K562 (cell line): ENCODE data around the gene MARK3. TPM values are rescaled to one million over a fixed set of nuclear protein-coding genes. Genes with fewer than 3 reads are reported as not detected.

ENCODE experiments used
- ATAC-seq: fragments of 200-7000 bp; cut with Tn5 transposase; 3 replicates; pipeline ENCODE4 v1.9.1; 2020; ENCODE audit warnings: moderate library complexity
- BruUV-seq: library from RNA; stranded (reverse); fragments of 400-500 nt; replicated peaks from 2 replicates; lab custom pipeline; 2021; lab: Mats Ljungman, UMichigan
- CTCF ChIA-PET: fragments of 300-600 bp; formaldehyde crosslinking; extraction: SDS; loops from one replicate; lab custom pipeline; 2021; ENCODE audit warnings: low intra/inter-chr PET ratio; lab: Yijun Ruan, JAX
- POLR2A ChIA-PET: fragments of 300-600, 350-650 bp; sonication (Branson Sonifier 250); formaldehyde crosslinking; extraction: SDS; loops from one replicate; lab custom pipeline; 2021; ENCODE audit warnings: antibody characterized with exemption, inconsistent platforms; lab: Yijun Ruan, JAX
- DNase-seq, 4 experiments: peaks; one replicate each; pipeline versions ENCODE4 v3.0.0 to v3.0.0-alpha.2; 2011 to 2018; ENCODE audit warnings: low spot score in 3 of 4, mixed read lengths in 3 of 4; ENCODE audit errors: extremely low read depth in 1 of 4
- FAIRE-seq: peaks from 2 replicates; lab custom pipeline; 2011; peaks lifted over from hg19 to GRCh38; lab: Jason Lieb, UNC
- H2AFZ ChIP-seq: 2 replicates; pipeline ENCODE4 v1.6.0; 2011; ENCODE audit warnings: low read depth, low read length, control low read depth, inconsistent platforms
- H3K27ac ChIP-seq: fragments of 200-600 bp; 3 replicates; pipeline ENCODE4 v1.8.0; 2011; ENCODE audit warnings: low read depth, mild to moderate bottlenecking, control low read depth, inconsistent platforms, low read length, moderate library complexity, mixed read lengths; ENCODE audit errors: extremely low read depth
- H3K27me3 ChIP-seq, 2 experiments: fragments of 300-600 bp in 1 of 2; 2 replicates in 1 of 2; 3 replicates in 1 of 2; pipeline versions ENCODE4 v1.6.0 to v1.8.0; 2011; ENCODE audit warnings: inconsistent platforms in 2 of 2, low read length in 2 of 2, mild to moderate bottlenecking in 1 of 2, mixed read lengths in 1 of 2, moderate library complexity in 1 of 2; ENCODE audit not compliant: control insufficient read depth in 2 of 2, insufficient read depth in 2 of 2
- H3K36me3 ChIP-seq: fragments of 300-600 bp; 3 replicates; pipeline ENCODE4 v1.8.0; 2011; ENCODE audit warnings: mild to moderate bottlenecking, low read length, inconsistent platforms; ENCODE audit not compliant: control insufficient read depth, insufficient read depth
- H3K4me1 ChIP-seq, 2 experiments: fragments of 200-600 bp in 1 of 2; replicated peaks in 1 of 2; 2 replicates in 1 of 2; 3 replicates in 1 of 2; pipeline versions ENCODE4 v1.5.1 to v1.8.0; 2011; ENCODE audit warnings: inconsistent platforms in 2 of 2, low read length in 2 of 2, mild to moderate bottlenecking in 1 of 2, mixed read lengths in 1 of 2, moderate library complexity in 1 of 2; ENCODE audit not compliant: control insufficient read depth in 2 of 2, insufficient read depth in 2 of 2
- H3K4me2 ChIP-seq: 2 replicates; pipeline ENCODE4 v1.6.1; 2011; ENCODE audit warnings: low read length, control low read depth, inconsistent platforms, mixed read lengths; ENCODE audit not compliant: insufficient read depth
- H3K4me3 ChIP-seq: fragments of 200-600 bp; sonication (generic), shearing (Covaris generic); 2 replicates; pipeline ENCODE4 v1.5.1; 2016; ENCODE audit warnings: control low read depth, inconsistent platforms
- H3K79me2 ChIP-seq: fragments of 200-600 bp; 3 replicates; pipeline ENCODE4 v1.8.0; 2011; ENCODE audit warnings: low read length, inconsistent platforms; ENCODE audit not compliant: control insufficient read depth, insufficient read depth
- H3K9ac ChIP-seq, 2 experiments: 2 replicates each; pipeline versions ENCODE4 v1.6.0 to v1.6.1; 2011; ENCODE audit warnings: low read depth in 2 of 2, low read length in 2 of 2, control low read depth in 1 of 2, inconsistent platforms in 1 of 2, mild to moderate bottlenecking in 1 of 2, mixed read lengths in 1 of 2; ENCODE audit not compliant: insufficient read depth in 1 of 2
- H3K9me1 ChIP-seq: one replicate; pipeline ENCODE4 v1.6.0; 2011; ENCODE audit warnings: inconsistent platforms, mild to moderate bottlenecking, low read length, moderate library complexity; ENCODE audit not compliant: control insufficient read depth, insufficient read depth
- H3K9me3 ChIP-seq: replicated peaks from 2 replicates; pipeline ENCODE4 v1.5.1; 2011; ENCODE audit warnings: low read depth, low read length, inconsistent platforms; ENCODE audit not compliant: control insufficient read depth, insufficient read depth
- H4K20me1 ChIP-seq: replicated peaks from 2 replicates; pipeline ENCODE4 v1.6.1; 2011; ENCODE audit warnings: low read length, inconsistent platforms, mixed read lengths; ENCODE audit not compliant: control insufficient read depth, insufficient read depth
- BRD4 ChIP-seq: fragments of 200-600 bp; sonication (generic); IDR thresholded peaks from 2 replicates; pipeline ENCODE4 v1.6.1; 2017; ENCODE audit warnings: inconsistent platforms
- CBFA2T3 ChIP-seq: fragments of 450-650 bp; IDR thresholded peaks from 2 replicates; pipeline ENCODE4 v1.6.1; 2017
- CBFB ChIP-seq: sonication (generic); formaldehyde crosslinking; IDR thresholded peaks from 2 replicates; pipeline ENCODE4 v1.4.0; 2020; ENCODE audit warnings: mild to moderate bottlenecking, missing genetic modification reagents
- DMBX1 ChIP-seq: fragments of 250-450 bp; sonication (Bioruptor Pico); IDR thresholded peaks from 2 replicates; pipeline ENCODE4 v1.8.0; 2022; ENCODE audit warnings: inconsistent platforms, mild to moderate bottlenecking, moderate library complexity, borderline replicate concordance
- HNRNPUL1 ChIP-seq: fragments of 200-400 bp; formaldehyde crosslinking; IDR thresholded peaks from 2 replicates; pipeline ENCODE4 v1.6.1; 2017; ENCODE audit warnings: low read length
- NR4A1 ChIP-seq, 2 experiments: fragments of 250-450 bp in 1 of 2; fragments of 450-650 bp in 1 of 2; sonication (Bioruptor Pico) in 1 of 2; IDR thresholded peaks; 2 replicates each; pipeline versions ENCODE4 v1.4.0 to v1.6.1; 2016 to 2020; ENCODE audit warnings: mild to moderate bottlenecking in 2 of 2, missing compliant biosample characterization in 1 of 2, missing genetic modification characterization in 1 of 2, moderate library complexity in 1 of 2
- NRF1 ChIP-seq, 2 experiments: fragments of 450-650 bp; IDR thresholded peaks in 1 of 2; conservative IDR thresholded peaks in 1 of 2; 2 replicates each; pipeline ENCODE4 v1.6.1; 2014; ENCODE audit warnings: mild to moderate bottlenecking in 2 of 2
- PHB ChIP-seq: fragments of 250-450 bp; sonication (Bioruptor Pico); IDR thresholded peaks from 2 replicates; pipeline ENCODE4 v1.5.0; 2021
- POLR2A ChIP-seq: fragments of 450-650 bp; conservative IDR thresholded peaks from 2 replicates; pipeline ENCODE4 v1.6.1; 2016
- PRMT5 ChIP-seq: sonication (generic); formaldehyde crosslinking; IDR thresholded peaks from 2 replicates; pipeline ENCODE4 v1.5.0; 2020; ENCODE audit warnings: missing genetic modification reagents
- RBM25 ChIP-seq: fragments of 200-400 bp; formaldehyde crosslinking; IDR thresholded peaks from 2 replicates; pipeline ENCODE4 v1.6.1; 2018; ENCODE audit warnings: low read length, low read depth, moderate library complexity; ENCODE audit not compliant: severe bottlenecking
- SIN3A ChIP-seq, 2 experiments: fragments of 150-350 bp in 1 of 2; IDR thresholded peaks; 2 replicates each; pipeline ENCODE4 v1.6.1; 2011 to 2016; ENCODE audit warnings: borderline replicate concordance in 2 of 2, low read depth in 2 of 2, low read length in 2 of 2, mild to moderate bottlenecking in 2 of 2, moderate library complexity in 2 of 2; ENCODE audit not compliant: control insufficient read depth in 1 of 2
- STAG1 ChIP-seq: sonication (generic); formaldehyde crosslinking; IDR thresholded peaks from 2 replicates; pipeline ENCODE4 v1.5.0; 2020; ENCODE audit warnings: missing genetic modification reagents, borderline replicate concordance
- SUPT5H ChIP-seq: fragments of 450-650 bp; IDR thresholded peaks from 2 replicates; pipeline ENCODE4 v1.6.1; 2016
- THRAP3 ChIP-seq: fragments of 450-650 bp; IDR thresholded peaks from 2 replicates; pipeline ENCODE4 v1.6.1; 2016; ENCODE audit warnings: mild to moderate bottlenecking, inconsistent platforms, borderline replicate concordance
- ZNF584 ChIP-seq: fragments of 200-800 bp; sonication (Bioruptor generic); IDR thresholded peaks from 2 replicates; pipeline ENCODE4 v1.6.1; 2016; ENCODE audit warnings: low read depth, mild to moderate bottlenecking, missing genetic modification characterization, missing compliant biosample characterization
- WGBS: fragments of 100-300 bp; shearing (Covaris generic); methylation state at CpG from one replicate; pipeline ENCODE4 v1.1.6; 2016; ENCODE audit warnings: low coverage, mixed read lengths; ENCODE audit not compliant: insufficient coverage; ENCODE audit errors: missing lambda C conversion rate; 5-methylcytosine and 5-hydroxymethylcytosine counted together
- in situ Hi-C: fragments of 300-500 bp; cut with MboI; formaldehyde crosslinking; loops from 4 replicates; pipeline ENCODE4 v1.15.0; 2018; ENCODE audit warnings: inconsistent platforms, mixed read lengths
- intact Hi-C: fragments of 100-400 bp; cut with micrococcal nuclease; formaldehyde crosslinking; loops from 2 replicates; pipeline ENCODE4 v1.14.2; 2022
- polyA plus RNA-seq, 8 experiments: library from polyadenylated mRNA; depleted of rRNA in 4 of 8; stranded (reverse) in 5 of 8; unstranded in 3 of 8; fragments of >200 nt; fragmentation: Nextera tagmentation in 2 of 8; fragmentation: Illumina TruSeq in 1 of 8; extraction: Ambion mirVana in 2 of 8; extraction: Trizol in 1 of 8; gene quantifications; 2 replicates each; pipeline versions ENCODE4 v1.2.1 to v1.2.3, GENCODE V29; 2011 to 2014; ENCODE audit warnings: inconsistent platforms in 1 of 8, missing spikeins in 1 of 8
- total RNA-seq, 7 experiments: library from RNA; depleted of rRNA in 6 of 7; stranded (reverse); fragments of >200 nt in 6 of 7; fragmentation: Illumina TruSeq in 2 of 7; extraction: Trizol in 2 of 7; gene quantifications; 2 replicates each; pipeline versions ENCODE4 v1.2.1 to v1.2.3, GENCODE V29; 2011 to 2021; ENCODE audit warnings: low replicate concordance in 1 of 7
- TF ChIP-seq, protein P1 (sequence below), 3 experiments: fragments of 200-800 bp in 1 of 3; sonication (Bioruptor generic) in 1 of 3; sonication (generic) in 1 of 3; formaldehyde crosslinking in 1 of 3; IDR thresholded peaks; 2 replicates each; pipeline versions ENCODE4 v1.6.1 to v1.8.0; 2016 to 2022; ENCODE audit warnings: mild to moderate bottlenecking in 2 of 3, missing compliant biosample characterization in 2 of 3, missing genetic modification characterization in 2 of 3, missing genetic modification reagents in 1 of 3
- TF ChIP-seq, protein P2 (sequence below): fragments of 450-650 bp; formaldehyde crosslinking; IDR thresholded peaks from 2 replicates; pipeline ENCODE4 v1.4.0; 2020; ENCODE audit warnings: mild to moderate bottlenecking, moderate library complexity
- TF ChIP-seq, protein P3 (sequence below), 2 experiments: fragments of 450-650 bp in 1 of 2; sonication (generic) in 1 of 2; formaldehyde crosslinking in 1 of 2; IDR thresholded peaks in 1 of 2; conservative IDR thresholded peaks in 1 of 2; 2 replicates each; pipeline versions ENCODE4 v1.6.1 to v1.8.1; 2016 to 2023; ENCODE audit warnings: mild to moderate bottlenecking in 2 of 2, moderate library complexity in 2 of 2, inconsistent platforms in 1 of 2, missing genetic modification reagents in 1 of 2

The MARK3 gene
- total and polyA plus RNA-seq, 9 of the 15 experiments (the other 6 are each of a cell fraction or from before 2014, with no cell fraction given) = 10.1 to 68.7 (median 56.3) TPM

DNA sequence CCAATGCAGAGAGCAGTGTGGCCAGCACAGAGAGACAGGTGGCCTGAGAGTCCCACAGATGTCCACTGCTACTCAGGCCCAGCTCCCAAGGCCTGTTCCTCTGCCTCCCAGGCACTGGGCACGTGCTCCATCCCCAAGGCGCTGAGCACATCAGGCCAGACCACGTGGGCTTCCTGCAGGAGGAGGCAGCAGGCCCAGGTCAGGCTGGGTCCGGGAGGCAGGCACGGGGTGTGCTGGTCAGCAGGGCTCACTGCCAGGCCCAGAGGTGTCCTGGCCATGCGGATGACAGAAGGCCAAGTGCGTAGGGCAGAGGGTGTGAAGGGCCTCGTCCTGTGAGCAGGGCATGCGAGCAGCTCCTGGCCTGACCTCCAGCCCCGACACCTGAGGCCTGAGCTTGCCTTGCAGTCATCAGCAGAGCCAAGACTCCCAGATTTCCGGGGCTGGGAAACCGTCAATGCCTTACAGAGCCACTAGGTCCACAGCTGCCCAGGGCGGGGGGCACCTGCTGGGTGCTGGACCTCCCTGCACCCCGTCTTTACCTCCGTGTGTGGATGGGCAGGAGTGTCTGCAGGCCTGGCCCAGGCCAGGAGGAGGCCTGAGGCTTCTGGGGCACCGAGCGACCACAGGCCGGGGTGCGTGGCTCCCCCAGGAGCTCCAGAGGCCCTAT is 158.6 kb downstream of the MARK3 start:
- 72% methylated on average over 8 of the region's 19 CpGs for WGBS
- TF ChIP-seq, protein P1, sequence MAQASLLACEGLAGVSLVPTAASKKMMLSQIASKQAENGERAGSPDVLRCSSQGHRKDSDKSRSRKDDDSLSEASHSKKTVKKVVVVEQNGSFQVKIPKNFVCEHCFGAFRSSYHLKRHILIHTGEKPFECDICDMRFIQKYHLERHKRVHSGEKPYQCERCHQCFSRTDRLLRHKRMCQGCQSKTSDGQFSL (CRISPR knock-in tag; IDR thresholded peaks at IDR 0.05) = no peak
- TF ChIP-seq, protein P1 (tag; IDR thresholded peaks at IDR 0.05) = no peak
- TF ChIP-seq NR4A1 (CRISPR knock-in tag; IDR thresholded peaks at IDR 0.05) (no peak), NR4A1 (tag; IDR thresholded peaks at IDR 0.05) (no peak), STAG1 (CRISPR knock-in tag) (no peak), PHB (CRISPR knock-in tag) (no peak), DMBX1 (CRISPR knock-in tag) (no peak), CBFB (CRISPR knock-in tag) (no peak), NRF1 (conservative IDR thresholded peaks at IDR 0.05 in 1 of 2, IDR thresholded peaks at IDR 0.05 in 1 of 2) (no peak), SUPT5H (no peak), BRD4 (no peak), HNRNPUL1 (no peak), ZNF584 (no peak), PRMT5 (CRISPR knock-in tag) (no peak), CBFA2T3 (no peak), POLR2A (no peak), SIN3A (IDR thresholded peaks at IDR 0.05; ENCODE audit: borderline replicate concordance in 2 of 2, control insufficient read depth in 1 of 2, low read depth in 2 of 2, low read length in 2 of 2) (no peak), THRAP3 (no peak), RBM25 (no peak)
- TF ChIP-seq, protein P2, sequence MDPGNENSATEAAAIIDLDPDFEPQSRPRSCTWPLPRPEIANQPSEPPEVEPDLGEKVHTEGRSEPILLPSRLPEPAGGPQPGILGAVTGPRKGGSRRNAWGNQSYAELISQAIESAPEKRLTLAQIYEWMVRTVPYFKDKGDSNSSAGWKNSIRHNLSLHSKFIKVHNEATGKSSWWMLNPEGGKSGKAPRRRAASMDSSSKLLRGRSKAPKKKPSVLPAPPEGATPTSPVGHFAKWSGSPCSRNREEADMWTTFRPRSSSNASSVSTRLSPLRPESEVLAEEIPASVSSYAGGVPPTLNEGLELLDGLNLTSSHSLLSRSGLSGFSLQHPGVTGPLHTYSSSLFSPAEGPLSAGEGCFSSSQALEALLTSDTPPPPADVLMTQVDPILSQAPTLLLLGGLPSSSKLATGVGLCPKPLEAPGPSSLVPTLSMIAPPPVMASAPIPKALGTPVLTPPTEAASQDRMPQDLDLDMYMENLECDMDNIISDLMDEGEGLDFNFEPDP (CRISPR knock-in tag) = no peak
- TF ChIP-seq, protein P3, sequence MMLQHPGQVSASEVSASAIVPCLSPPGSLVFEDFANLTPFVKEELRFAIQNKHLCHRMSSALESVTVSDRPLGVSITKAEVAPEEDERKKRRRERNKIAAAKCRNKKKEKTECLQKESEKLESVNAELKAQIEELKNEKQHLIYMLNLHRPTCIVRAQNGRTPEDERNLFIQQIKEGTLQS (IDR thresholded peaks at IDR 0.05) = no peak
- TF ChIP-seq, protein P3 (CRISPR knock-in tag; conservative IDR thresholded peaks at IDR 0.05) = no peak

More for the DNA sequence above, 158.6 kb downstream of the MARK3 start:
- no peak overlapping the region for H2AFZ ChIP-seq
- H3K36me3 ChIP-seq = no peaks in the 10 kb centered on the region
- H3K27me3 ChIP-seq = no peaks in the 10 kb centered on the region
- no peaks in the 10 kb centered on the region for H3K9me1 ChIP-seq
- H3K4me1 ChIP-seq = peaks cover 0 to 88% of the 10 kb centered on the region in 2 experiments; a peak in 2 of 5 replicates
- no peaks in the 10 kb centered on the region for H3K79me2 ChIP-seq
- H3K9ac ChIP-seq = peak overlapping the region in 1 of 2 experiments; percentile 58; a peak in 2 of 4 replicates
- no peaks in the 10 kb centered on the region for H3K9me3 ChIP-seq
- intact Hi-C loops (loop anchor here (10.0 kb wide), 1 partner anchor 469 kb away; no protein-coding TSS in a partner anchor), in situ Hi-C loops (no loop called here)
- POLR2A ChIA-PET = interaction anchor here (0.7 to 2.1 kb wide), 4 partner anchors 14 to 33 kb away, joined by 3 to 8 read pairs (median 3); partner anchors contain the start of gene TRMT61A
- ATAC-seq (no peak), FAIRE-seq (no peak), DNase-seq (no peak)
- no TSS peak for BruUV-seq
- H4K20me1 ChIP-seq = peaks cover 7% of the 10 kb centered on the region; the same call in 1 of the 2 replicates
- CTCF ChIA-PET = no interaction called here
- no peak overlapping the region for H3K27ac ChIP-seq
- no peak overlapping the region for H3K4me2 ChIP-seq
- no peak overlapping the region for H3K4me3 ChIP-seq
